HG03432 (cell line): ENCODE data around the gene C6orf47.
A peak's percentile ranks its signal among the peaks of the same experiment; 100 is the strongest.

ENCODE experiments used
- ATAC-seq: cut with Tn5 transposase; IDR thresholded peaks from one replicate; pipeline ENCODE4 v1.9.1; 2021; ENCODE audit warnings: mild to moderate bottlenecking, moderate library complexity; ENCODE audit not compliant: unreplicated experiment

C6orf47 gene

GRCh38 chr6:31661262-31662123 lies 915 bp upstream of the C6orf47 start:
- ATAC-seq: no peak

- no peak for ATAC-seq
These were observed 763 bp downstream of the C6orf47 start for GRCh38 chr6:31659649-31660380.

DNA sequence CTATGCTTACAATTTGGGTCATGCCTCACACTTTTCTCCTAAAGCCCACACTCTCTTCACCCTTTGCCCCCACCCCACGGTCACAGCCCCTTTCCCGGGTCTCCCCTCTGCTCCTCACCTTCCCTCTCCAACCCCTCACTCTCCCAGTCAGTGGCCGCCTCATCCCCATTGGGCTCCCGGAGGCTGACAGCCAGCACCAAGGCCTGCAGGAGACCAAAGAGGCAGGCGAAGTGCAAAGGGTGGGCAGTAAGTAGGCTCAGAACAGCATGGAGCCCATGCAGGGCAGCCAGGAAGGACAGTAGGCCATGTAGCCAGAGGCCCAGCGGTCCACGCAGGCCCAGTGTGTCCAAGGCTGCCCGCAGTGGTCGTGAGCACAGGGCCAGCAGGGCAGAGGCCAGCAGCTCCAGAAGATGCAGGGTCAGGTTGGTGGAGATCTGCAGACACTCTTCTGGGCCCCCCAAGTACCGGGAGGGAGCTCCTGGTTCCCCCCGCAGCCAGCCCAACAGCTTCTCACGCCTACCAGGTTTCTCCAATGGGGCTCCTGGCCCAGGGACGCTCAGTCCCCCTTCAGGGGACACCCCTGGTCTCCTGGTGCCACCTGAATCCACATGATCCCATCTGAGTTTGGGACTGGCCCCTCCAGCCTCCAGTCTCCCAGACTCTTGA lies 1.5 kb downstream of the C6orf47 start:
- no peak for ATAC-seq

DNA sequence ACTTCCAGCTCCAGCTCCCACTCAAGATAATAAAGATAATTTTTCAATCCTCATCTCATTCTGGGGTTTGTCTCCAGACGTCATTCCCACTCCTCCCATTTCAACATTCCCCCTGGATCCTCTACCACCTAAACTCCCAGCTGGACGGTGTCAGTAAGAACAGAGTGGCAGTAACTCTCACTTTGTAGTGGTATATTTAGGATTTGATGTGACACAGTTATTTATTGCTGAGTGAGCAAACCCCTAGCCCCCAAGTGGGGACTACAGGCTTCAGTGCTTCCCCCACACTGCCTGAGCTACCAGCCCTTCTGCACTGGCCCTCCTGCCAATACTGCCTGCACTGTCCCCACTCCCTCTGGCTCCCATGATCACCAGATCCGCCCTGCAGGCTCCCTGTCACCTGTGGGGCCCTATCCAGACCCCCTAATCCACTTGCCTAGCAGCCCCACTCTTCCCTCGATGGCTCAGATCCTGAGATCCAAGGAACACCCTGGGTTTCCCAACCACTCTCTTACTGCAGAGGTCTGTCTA lies 2.4 kb downstream of the C6orf47 start:
- ATAC-seq: no peak

- ATAC-seq: no peak
These were observed 3.0 kb downstream of the C6orf47 start for GRCh38 chr6:31657406-31658157.

- ATAC-seq: no peak
These were observed 5.0 kb downstream of the C6orf47 start, which contains the start of gene APOM for GRCh38 chr6:31655349-31656237. APOM (plus strand) TSS chr6:31655894; CDS start chr6:31655967, 73 bp downstream.

- ATAC-seq: no peak
These were observed 5.8 kb downstream of the C6orf47 start for GRCh38 chr6:31654574-31655348.

- ATAC-seq: peak; percentile 73
These were observed 7.5 kb downstream of the C6orf47 start for GRCh38 chr6:31652925-31653724.

DNA sequence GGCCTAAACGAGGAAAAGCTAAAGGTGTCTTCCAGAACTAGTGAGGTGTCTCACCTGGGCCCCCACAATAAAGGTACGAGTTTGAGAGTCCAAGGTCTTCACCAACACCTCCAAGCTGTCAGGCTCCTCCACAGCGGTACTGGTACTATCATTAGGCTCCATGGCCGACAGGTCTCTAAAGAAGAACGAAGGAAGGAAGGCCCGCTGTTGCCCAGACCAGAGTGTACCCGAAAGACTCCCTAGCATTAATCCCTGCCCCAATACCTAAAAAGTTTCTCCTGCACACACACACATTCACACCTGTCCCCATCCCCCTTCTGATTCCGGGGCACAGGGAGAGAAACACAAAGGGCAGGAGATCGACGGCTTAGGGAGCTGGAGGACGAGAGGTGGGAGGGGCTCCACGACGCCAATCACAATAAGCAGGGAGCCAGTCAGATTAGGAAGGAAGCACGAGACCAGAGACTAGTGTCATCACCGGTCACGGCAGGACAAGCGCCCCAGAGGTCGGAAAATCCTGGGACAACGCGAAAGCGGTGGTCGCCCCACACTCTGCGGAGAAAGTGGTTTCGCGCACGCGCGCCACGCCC lies 8.9 kb downstream of the C6orf47 start:
- peak; percentile 19 for ATAC-seq

DNA sequence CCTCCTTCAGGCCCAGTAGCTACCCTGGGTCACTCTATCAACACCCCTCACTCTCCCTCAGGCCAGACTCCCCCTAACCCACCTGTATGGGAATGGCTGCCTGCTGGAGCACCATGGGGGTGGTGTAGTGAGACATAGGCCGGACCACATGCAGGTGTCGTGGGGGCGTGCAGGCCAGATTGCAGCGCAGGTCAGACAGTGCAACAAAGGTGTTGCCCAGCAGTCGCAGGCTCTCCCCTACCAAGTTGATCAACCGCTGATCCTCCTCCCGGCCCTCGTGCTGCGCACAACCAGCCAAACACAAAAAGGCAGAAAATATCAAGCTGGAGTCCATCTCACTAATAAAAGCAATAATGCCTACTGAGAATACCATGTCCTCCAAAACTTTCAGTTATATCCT lies 15.3 kb downstream of the C6orf47 start:
- ATAC-seq: no peak

DNA sequence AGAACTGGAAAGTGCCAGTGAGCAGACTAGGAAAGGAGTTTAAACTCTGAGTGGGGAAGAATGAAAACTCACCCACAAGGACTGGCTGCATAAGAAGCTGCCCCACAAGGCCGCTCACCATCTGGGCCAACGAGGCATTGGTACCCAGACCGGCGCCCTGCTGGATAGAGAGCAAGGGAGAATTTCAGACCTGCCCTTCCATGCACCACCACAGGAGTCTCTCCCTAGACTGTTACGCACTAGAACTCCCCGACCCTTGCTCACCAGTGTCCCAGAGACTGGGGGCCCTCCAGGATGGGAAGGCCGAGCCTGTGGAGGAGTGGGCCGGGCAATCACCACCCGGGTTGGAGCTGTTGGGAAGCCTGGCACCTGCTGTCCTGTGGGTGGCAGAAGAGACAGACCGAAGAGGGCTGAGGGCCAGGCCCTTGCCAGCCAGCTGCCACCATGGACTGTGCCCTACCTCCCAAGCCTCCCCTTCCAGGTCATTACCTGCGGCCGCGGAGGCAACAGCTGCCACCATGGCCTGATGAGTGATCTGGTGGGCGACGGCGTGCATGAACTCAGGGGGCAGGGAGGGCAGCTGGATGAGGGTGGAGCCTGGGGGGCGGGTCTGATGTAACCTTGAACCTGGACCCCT lies 16.6 kb downstream of the C6orf47 start:
- ATAC-seq: no peak

- no peak for ATAC-seq
These were observed 17.6 kb downstream of the C6orf47 start for GRCh38 chr6:31642798-31643570.

GRCh38 chr6:31641370-31641769 lies 19.2 kb downstream of the C6orf47 start:
- ATAC-seq: no peak

- ATAC-seq: no peak
These were observed 20.0 kb downstream of the C6orf47 start for GRCh38 chr6:31640612-31641011.

GRCh38 chr6:31639449-31639861 lies 21.1 kb downstream of the C6orf47 start:
- ATAC-seq: no peak

DNA sequence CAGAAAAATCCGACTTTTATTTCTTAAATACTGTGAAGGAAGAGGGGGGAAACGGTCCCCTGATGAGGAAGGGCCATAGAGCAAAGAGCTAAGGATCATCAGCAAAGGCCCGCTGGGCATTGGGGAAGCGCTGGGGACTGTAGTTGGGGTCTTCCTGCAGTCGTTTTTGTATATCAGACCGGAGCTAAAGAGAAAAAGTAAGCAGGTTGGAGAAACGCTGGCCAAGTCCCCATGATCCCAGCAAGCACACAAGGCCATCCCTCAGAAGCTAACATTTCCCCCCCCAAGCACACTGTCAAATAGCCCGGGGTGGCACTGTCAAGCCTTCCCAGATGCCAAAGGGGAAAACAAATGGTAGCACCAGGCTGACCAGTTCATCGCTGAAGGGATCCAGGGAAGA lies 21.5 kb downstream of the C6orf47 start:
- ATAC-seq: no peak
